Subcutaneous abdominal adipose tissue (tissue), 5 donors: ENCODE measurements around the gene AP2A1.
"Not testable (repeated sequence)": the region's sequence is repeated elsewhere in the genome, so short reads cannot be mapped to it uniquely, and the experiment has no call there.

Experiments used
- H3K27ac ChIP-seq: one replicate; pipeline ENCODE4 v1.7.0; 2013; ENCODE audit warnings: low read depth, mild to moderate bottlenecking, inconsistent platforms, low read length, moderate library complexity
- H3K27me3 ChIP-seq, 5 donors: one replicate each; pipeline ENCODE4 v1.7.0; 2013; ENCODE audit warnings: low read length in 5 of 5, inconsistent platforms in 1 of 5; ENCODE audit not compliant: control insufficient read depth in 5 of 5, insufficient read depth in 4 of 5
- H3K36me3 ChIP-seq, 5 donors: one replicate each; pipeline ENCODE4 v1.7.0; 2013; ENCODE audit warnings: low read length in 5 of 5; ENCODE audit not compliant: control insufficient read depth in 5 of 5, insufficient read depth in 5 of 5
- H3K4me1 ChIP-seq, 5 donors: one replicate each; pipeline ENCODE4 v1.7.0; 2013; ENCODE audit warnings: low read length in 5 of 5, mild to moderate bottlenecking in 3 of 5, moderate library complexity in 1 of 5; ENCODE audit not compliant: control insufficient read depth in 5 of 5, insufficient read depth in 5 of 5
- H3K4me3 ChIP-seq, 5 donors: one replicate each; pipeline ENCODE4 v1.7.0; 2013; ENCODE audit warnings: low read length in 5 of 5, low read depth in 1 of 5
- H3K9ac ChIP-seq, 5 donors: one replicate each; pipeline ENCODE4 v1.7.0; 2013; ENCODE audit warnings: low read length in 5 of 5, mild to moderate bottlenecking in 4 of 5, moderate library complexity in 3 of 5
- H3K9me3 ChIP-seq, 5 donors: one replicate each; pipeline ENCODE4 v1.7.0; 2013; ENCODE audit warnings: low read length in 5 of 5; ENCODE audit not compliant: control insufficient read depth in 5 of 5
- donor health status: healthy.
- donor health status: healthy.
- donor health status: healthy.
- donor health status: healthy.
- donor health status: healthy.

Gene AP2A1

GRCh38 chr19:49818649-49819370 is 52.0 kb downstream of the AP2A1 start:
- Histone ChIP-seq H3K27me3 (no peaks in the 10 kb centered on the region), H3K36me3 (peaks cover 0 to 15% (median 13%) of the 10 kb centered on the region in 5 donors), H3K27ac (peak overlapping the region; percentile 90), H3K9ac (peak overlapping the region; percentile 81 to 94 (median 91)), H3K4me1 (peaks cover 2 to 30% (median 25%) of the 10 kb centered on the region in 5 donors), H3K9me3 (no peaks in the 10 kb centered on the region), H3K4me3 (peak overlapping the region; percentile 92 to 98 (median 94))

GRCh38 chr19:49819452-49820115 is 52.8 kb downstream of the AP2A1 start:
- Histone ChIP-seq H3K36me3 (peaks cover 0 to 18% (median 17%) of the 10 kb centered on the region in 5 donors), H3K9ac (peak overlapping the region in 4 of 5 donors; percentile 88 to 94 (median 92)), H3K4me1 (peaks cover 2 to 27% (median 22%) of the 10 kb centered on the region in 5 donors), H3K4me3 (peak overlapping the region; percentile 92 to 98 (median 94))
- H3K27ac ChIP-seq, H3K27me3 ChIP-seq, H3K9me3 ChIP-seq: not testable (repeated sequence)

- H3K36me3 ChIP-seq, result peaks cover 0 to 20% (median 18%) of the 10 kb centered on the region in 5 donors
- no peak overlapping the region for H3K4me3 ChIP-seq
- peaks cover 2 to 27% (median 22%) of the 10 kb centered on the region in 5 donors for H3K4me1 ChIP-seq
- no peaks in the 10 kb centered on the region for H3K27me3 ChIP-seq
- H3K9ac ChIP-seq, result no peak overlapping the region
- H3K27ac ChIP-seq, result no peak overlapping the region
- no peaks in the 10 kb centered on the region for H3K9me3 ChIP-seq
Observed at GRCh38 chr19:49820125-49820524, 53.3 kb downstream of the AP2A1 start.

DNA sequence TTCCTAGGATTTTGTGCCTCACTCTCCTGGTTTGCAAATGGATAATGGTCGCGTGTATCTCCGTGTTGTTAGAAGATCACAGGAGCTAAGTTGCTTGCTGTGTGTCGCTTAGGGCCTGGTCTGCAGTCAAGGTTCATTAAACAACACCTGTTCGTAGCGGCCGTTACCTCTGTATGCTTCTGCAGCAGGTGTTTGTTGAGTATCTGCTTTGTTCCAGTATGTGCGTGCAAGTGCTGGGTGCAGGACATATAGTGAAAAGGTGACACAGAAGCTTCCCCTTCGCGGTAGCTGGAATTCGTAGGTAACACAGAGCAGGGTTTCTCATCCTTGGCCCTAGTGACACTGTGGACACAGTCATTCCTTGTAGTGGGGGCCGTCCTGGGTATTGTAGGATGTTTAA is 56.7 kb downstream of the AP2A1 start:
- Histone ChIP-seq H3K27ac (no peak overlapping the region), H3K9ac (no peak overlapping the region), H3K36me3 (peaks cover 0 to 39% (median 25%) of the 10 kb centered on the region in 5 donors), H3K4me3 (no peak overlapping the region), H3K27me3 (no peaks in the 10 kb centered on the region), H3K9me3 (no peaks in the 10 kb centered on the region), H3K4me1 (peaks cover 2 to 14% (median 12%) of the 10 kb centered on the region in 5 donors)

DNA sequence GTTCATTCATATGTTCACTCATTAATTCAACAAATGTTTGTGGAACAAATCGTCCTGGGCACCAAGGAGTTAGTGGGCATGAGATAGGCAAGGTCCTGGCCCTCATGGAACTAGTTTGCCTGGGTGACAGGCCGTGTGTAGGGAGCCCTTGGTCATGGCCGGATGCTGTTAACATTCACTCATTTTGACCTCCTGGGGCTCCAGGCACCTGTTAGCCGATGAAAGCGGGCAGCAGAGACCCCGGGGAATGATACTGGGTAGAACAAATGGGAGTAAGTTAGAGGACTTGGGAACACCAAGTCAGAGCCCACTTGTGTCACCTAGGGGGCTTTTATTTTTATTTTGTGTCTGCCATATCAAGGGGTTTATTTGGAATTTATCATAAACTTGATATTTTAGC is 57.9 kb downstream of the AP2A1 start:
- Histone ChIP-seq H3K4me3 (no peak overlapping the region), H3K9ac (no peak overlapping the region), H3K36me3 (peaks cover 0 to 51% (median 35%) of the 10 kb centered on the region in 5 donors), H3K27ac (no peak overlapping the region), H3K27me3 (no peaks in the 10 kb centered on the region), H3K9me3 (no peaks in the 10 kb centered on the region), H3K4me1 (peaks cover 0 to 3% (median under 1%) of the 10 kb centered on the region in 5 donors)

- Histone ChIP-seq H3K27me3 (no peaks in the 10 kb centered on the region), H3K4me3 (no peak overlapping the region), H3K27ac (no peak overlapping the region), H3K4me1 (no peaks in the 10 kb centered on the region), H3K9ac (no peak overlapping the region), H3K36me3 (peaks cover 0 to 70% (median 52%) of the 10 kb centered on the region in 5 donors), H3K9me3 (no peaks in the 10 kb centered on the region)
Observed at GRCh38 chr19:49827034-49827433, 60.2 kb downstream of the AP2A1 start.

DNA sequence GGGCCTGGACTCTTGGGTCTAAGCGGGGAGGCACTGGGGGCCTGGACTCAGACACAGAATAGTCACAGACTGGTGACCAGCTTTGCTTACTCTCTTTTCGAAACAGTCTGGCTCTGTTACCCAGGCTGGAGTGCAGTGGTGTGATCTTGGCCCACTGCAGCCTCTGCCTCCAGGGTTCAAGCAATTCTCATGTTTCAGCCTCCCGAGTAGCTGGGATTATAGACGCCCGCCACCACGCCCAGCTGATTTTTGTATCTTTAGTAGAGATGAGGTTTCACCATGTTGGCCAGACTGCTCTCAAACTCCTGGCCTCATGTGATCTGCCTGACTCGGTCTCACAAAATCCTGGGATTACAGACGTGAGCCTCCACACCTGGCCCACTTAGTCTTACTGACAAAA is 62.4 kb downstream of the AP2A1 start:
- Histone ChIP-seq H3K27ac (no peak overlapping the region), H3K9ac (no peak overlapping the region), H3K4me1 (no peaks in the 10 kb centered on the region), H3K4me3 (no peak overlapping the region), H3K27me3 (no peaks in the 10 kb centered on the region), H3K9me3 (no peaks in the 10 kb centered on the region), H3K36me3 (peaks cover 0 to 79% (median 61%) of the 10 kb centered on the region in 5 donors)

DNA sequence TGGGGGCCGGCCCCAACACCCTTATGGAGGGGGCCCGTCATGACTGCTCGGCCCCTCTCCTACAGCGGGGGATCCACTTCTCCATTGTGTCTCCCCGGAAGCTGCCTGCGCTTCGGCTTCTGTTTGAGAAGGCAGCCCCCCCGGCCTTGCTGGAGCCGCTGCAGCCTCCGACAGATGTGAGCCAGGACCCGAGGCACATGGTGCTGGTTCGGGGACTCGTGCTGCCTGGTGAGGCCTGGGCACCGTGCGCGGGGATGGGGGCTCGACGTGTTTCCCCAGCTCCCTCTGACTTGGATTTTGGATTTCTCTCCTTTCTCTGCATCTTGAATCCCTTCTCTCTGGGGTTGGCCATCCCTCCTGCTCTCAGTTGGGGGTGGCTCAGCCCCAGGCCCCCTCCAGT is 62.9 kb downstream of the AP2A1 start:
- H3K27me3 ChIP-seq, result no peaks in the 10 kb centered on the region
- H3K9me3 ChIP-seq, result no peaks in the 10 kb centered on the region
- no peak overlapping the region for H3K4me3 ChIP-seq
- H3K36me3 ChIP-seq, result peaks cover 0 to 81% (median 66%) of the 10 kb centered on the region in 5 donors
- no peak overlapping the region for H3K27ac ChIP-seq
- no peaks in the 10 kb centered on the region for H3K4me1 ChIP-seq
- H3K9ac ChIP-seq, result no peak overlapping the region

DNA sequence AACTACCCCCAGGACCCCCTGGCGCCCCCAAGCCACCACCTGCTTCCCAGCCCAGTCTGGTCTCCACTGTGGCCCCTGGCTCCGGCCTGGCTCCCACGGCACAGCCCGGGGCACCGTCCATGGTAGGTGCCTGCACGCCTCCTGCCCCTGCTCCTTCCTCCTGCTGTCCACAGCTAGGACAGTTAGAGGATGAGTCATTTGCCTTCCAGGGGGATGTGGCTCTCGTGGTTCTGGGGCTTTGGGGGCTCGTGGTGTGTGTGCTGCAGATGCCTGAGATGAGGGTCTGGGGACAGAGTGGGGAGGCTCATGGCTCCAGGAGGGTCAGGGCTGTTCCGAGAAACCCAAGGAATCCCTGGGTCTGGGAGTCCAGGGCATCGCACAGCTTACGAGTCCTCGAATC is 64.0 kb downstream of the AP2A1 start:
- Histone ChIP-seq H3K4me3 (no peak overlapping the region), H3K4me1 (no peaks in the 10 kb centered on the region), H3K36me3 (peaks cover 0 to 91% (median 73%) of the 10 kb centered on the region in 5 donors), H3K9me3 (no peaks in the 10 kb centered on the region), H3K27ac (no peak overlapping the region), H3K27me3 (no peaks in the 10 kb centered on the region), H3K9ac (no peak overlapping the region)

- no peaks in the 10 kb centered on the region for H3K9me3 ChIP-seq
- no peaks in the 10 kb centered on the region for H3K27me3 ChIP-seq
- peaks cover 0 to 3% (median 0%) of the 10 kb centered on the region in 5 donors for H3K4me1 ChIP-seq
- peaks cover 0 to 96% (median 81%) of the 10 kb centered on the region in 5 donors for H3K36me3 ChIP-seq
- no peak overlapping the region for H3K4me3 ChIP-seq
- H3K9ac ChIP-seq, result no peak overlapping the region
- no peak overlapping the region for H3K27ac ChIP-seq
Observed at GRCh38 chr19:49831592-49831991, 64.8 kb downstream of the AP2A1 start.
